Activated effector memory CD4-positive, alpha-beta T cell treated with anti-CD3 and anti-CD28 coated beads, Interleukin-2, amount 50 U/mL, for 16 hours (primary cell): Measurements from ENCODE around the gene MEGF6.

Source experiments
- DNase-seq: peaks from one replicate; pipeline ENCODE4 v3.0.0-alpha.2; 2020

The MEGF6 gene

GRCh38 chr1:3642919-3643675, 31.8 kb upstream of the MEGF6 start:
- DNase-seq = peak; percentile 52

GRCh38 chr1:3641816-3642215, 30.5 kb upstream of the MEGF6 start:
- no peak for DNase-seq

GRCh38 chr1:3641046-3641760, 29.9 kb upstream of the MEGF6 start:
- DNase-seq = no peak

- DNase-seq = no peak
Measured at GRCh38 chr1:3640121-3640837, 29.0 kb upstream of the MEGF6 start.

- peak; percentile 55 for DNase-seq
Measured at GRCh38 chr1:3639397-3639911, 28.1 kb upstream of the MEGF6 start.

GRCh38 chr1:3638676-3639075, 27.4 kb upstream of the MEGF6 start:
- DNase-seq = peak; percentile 10

GRCh38 chr1:3638027-3638426, 26.7 kb upstream of the MEGF6 start:
- no peak for DNase-seq

- no peak for DNase-seq
Measured at GRCh38 chr1:3636531-3636930, 25.2 kb upstream of the MEGF6 start.

GRCh38 chr1:3636080-3636479, 24.8 kb upstream of the MEGF6 start:
- no peak for DNase-seq

- no peak for DNase-seq
Measured at GRCh38 chr1:3634059-3634800, 22.9 kb upstream of the MEGF6 start.

GRCh38 chr1:3633344-3634058, 22.2 kb upstream of the MEGF6 start:
- no peak for DNase-seq

- DNase-seq = no peak
Measured at GRCh38 chr1:3632716-3633343, 21.5 kb upstream of the MEGF6 start.

GRCh38 chr1:3632298-3632697, 21.0 kb upstream of the MEGF6 start:
- no peak for DNase-seq

- no peak for DNase-seq
Measured at GRCh38 chr1:3631320-3632260, 20.3 kb upstream of the MEGF6 start.

GRCh38 chr1:3630914-3631313, 19.6 kb upstream of the MEGF6 start:
- DNase-seq = no peak

GRCh38 chr1:3630161-3630611, 18.9 kb upstream of the MEGF6 start:
- no peak for DNase-seq

GRCh38 chr1:3629561-3630160, 18.4 kb upstream of the MEGF6 start:
- no peak for DNase-seq

GRCh38 chr1:3628445-3628844, 17.1 kb upstream of the MEGF6 start:
- DNase-seq = no peak

- no peak for DNase-seq
Measured at GRCh38 chr1:3627515-3628253, 16.4 kb upstream of the MEGF6 start.
